Measurements from ENCODE around the gene HMGCR. TPM values are rescaled to one million over a fixed set of nuclear protein-coding genes. Genes with fewer than 3 reads are reported as not detected.
"Not testable (repeated sequence)": the region's sequence is repeated elsewhere in the genome, so short reads cannot be mapped to it uniquely, and the experiment has no call there.

HMGCR gene
- polyA plus RNA-seq, 1 of the 3 experiments (the other 2 are of a cell fraction) = 8.2 TPM

GRCh38 chr5:75303419-75303818 lies 33.6 kb upstream of the HMGCR start:
- CTCF ChIA-PET = no interaction called here
- H3K9ac ChIP-seq = no peak overlapping the region
- no peaks in the 10 kb centered on the region for H3K9me2 ChIP-seq
- H3K27me3 ChIP-seq (ENCODE audit: insufficient read depth) = no peaks in the 10 kb centered on the region
- H3K4me2 ChIP-seq = no peak overlapping the region
- POLR2A ChIA-PET = no interaction called here
- no peaks in the 10 kb centered on the region for H4K20me1 ChIP-seq (ENCODE audit: insufficient read depth)
- peak overlapping the region in 1 of 2 experiments; percentile 53; a peak in 2 of 4 replicates for H3K27ac ChIP-seq (ENCODE audit: low read depth in 2 of 2, low read length in 1 of 2)
- WGBS (ENCODE audit: low lambda C conversion rate) = 41% methylated on average over 4 of the region's 4 CpGs
- H3K4me3 ChIP-seq (ENCODE audit: low read depth in 2 of 2, low read length in 1 of 2) = no peak overlapping the region
- H3K36me3 ChIP-seq (replicated peaks in 1 of 2; ENCODE audit: control insufficient read depth in 1 of 2, insufficient read depth in 2 of 2, low read length in 1 of 2) = no peaks in the 10 kb centered on the region
- DNase-seq = peak; percentile 26
- H3K4me1 ChIP-seq (ENCODE audit: control insufficient read depth in 1 of 2, insufficient read depth in 2 of 2, low read depth in 1 of 2, low read length in 1 of 2) = peaks cover 0 to 4% of the 10 kb centered on the region in 2 experiments; a peak in 1 of 4 replicates
- H3K79me2 ChIP-seq (ENCODE audit: insufficient read depth) = no peaks in the 10 kb centered on the region
- no peak overlapping the region for H2AFZ ChIP-seq (ENCODE audit: low read depth)
- TF ChIP-seq GATA2 (CRISPR knock-in tag; IDR thresholded peaks at IDR 0.05) (0 out of 2 replicates have a peak, but pooled peaks have one; percentile 14), EP300 (IDR thresholded peaks at IDR 0.05; ENCODE audit: borderline replicate concordance in 1 of 2, low read depth in 1 of 2, low read length in 1 of 2) (peak in 1 of 2 experiments; percentile 21; a peak in 1 of 4 replicates), FOXJ3 (CRISPR knock-in tag; IDR thresholded peaks at IDR 0.05) (no peak)
- TF ChIP-seq, protein P1, sequence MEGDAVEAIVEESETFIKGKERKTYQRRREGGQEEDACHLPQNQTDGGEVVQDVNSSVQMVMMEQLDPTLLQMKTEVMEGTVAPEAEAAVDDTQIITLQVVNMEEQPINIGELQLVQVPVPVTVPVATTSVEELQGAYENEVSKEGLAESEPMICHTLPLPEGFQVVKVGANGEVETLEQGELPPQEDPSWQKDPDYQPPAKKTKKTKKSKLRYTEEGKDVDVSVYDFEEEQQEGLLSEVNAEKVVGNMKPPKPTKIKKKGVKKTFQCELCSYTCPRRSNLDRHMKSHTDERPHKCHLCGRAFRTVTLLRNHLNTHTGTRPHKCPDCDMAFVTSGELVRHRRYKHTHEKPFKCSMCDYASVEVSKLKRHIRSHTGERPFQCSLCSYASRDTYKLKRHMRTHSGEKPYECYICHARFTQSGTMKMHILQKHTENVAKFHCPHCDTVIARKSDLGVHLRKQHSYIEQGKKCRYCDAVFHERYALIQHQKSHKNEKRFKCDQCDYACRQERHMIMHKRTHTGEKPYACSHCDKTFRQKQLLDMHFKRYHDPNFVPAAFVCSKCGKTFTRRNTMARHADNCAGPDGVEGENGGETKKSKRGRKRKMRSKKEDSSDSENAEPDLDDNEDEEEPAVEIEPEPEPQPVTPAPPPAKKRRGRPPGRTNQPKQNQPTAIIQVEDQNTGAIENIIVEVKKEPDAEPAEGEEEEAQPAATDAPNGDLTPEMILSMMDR (IDR thresholded peaks at IDR 0.05) = no peak
- no peaks in the 10 kb centered on the region for H3F3A ChIP-seq (replicated peaks; ENCODE audit: insufficient read depth)
- no peaks in the 10 kb centered on the region for H3K9me3 ChIP-seq

DNA sequence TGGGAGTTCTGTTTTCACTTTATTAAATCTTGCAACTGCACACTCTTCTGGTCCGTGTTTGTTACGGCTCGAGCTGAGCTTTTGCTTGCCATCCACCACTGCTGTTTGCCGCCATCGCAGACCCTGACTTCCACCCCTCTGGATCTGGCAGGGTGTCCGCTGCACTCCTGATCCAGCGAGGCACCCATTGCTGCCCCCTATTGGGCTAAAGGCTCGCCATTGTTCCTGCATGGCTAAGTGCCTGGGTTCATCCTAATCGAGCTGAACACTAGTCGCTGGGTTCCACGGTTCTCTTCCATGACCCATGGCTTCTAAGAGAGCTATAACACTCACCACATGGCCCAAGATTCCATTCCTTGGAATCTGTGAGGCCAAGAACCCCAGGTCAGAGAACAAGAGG lies 32.5 kb upstream of the HMGCR start:
- H4K20me1 ChIP-seq (ENCODE audit: insufficient read depth); H3K9me2 ChIP-seq; H2AFZ ChIP-seq (ENCODE audit: low read depth); H3K9ac ChIP-seq; POLR2A ChIA-PET; H3K9me3 ChIP-seq; H3F3A ChIP-seq (replicated peaks; ENCODE audit: insufficient read depth); H3K4me1 ChIP-seq (ENCODE audit: control insufficient read depth in 1 of 2, insufficient read depth in 2 of 2, low read depth in 1 of 2, low read length in 1 of 2); H3K36me3 ChIP-seq (replicated peaks in 1 of 2; ENCODE audit: control insufficient read depth in 1 of 2, insufficient read depth in 2 of 2, low read length in 1 of 2); H3K4me3 ChIP-seq (ENCODE audit: low read depth in 2 of 2, low read length in 1 of 2); H3K27me3 ChIP-seq (ENCODE audit: insufficient read depth); DNase-seq; H3K27ac ChIP-seq (ENCODE audit: low read depth in 2 of 2, low read length in 1 of 2); H3K4me2 ChIP-seq; H3K79me2 ChIP-seq (ENCODE audit: insufficient read depth): not testable (repeated sequence)
- WGBS (ENCODE audit: low lambda C conversion rate) = 77% methylated on average over 11 of the region's 11 CpGs
- CTCF ChIA-PET = interaction anchor here (0.6 kb wide), 1 partner anchor 353 kb away, joined by 3 read pairs; no protein-coding TSS in a partner anchor

- Histone ChIP-seq H3K9ac (no peak overlapping the region), H4K20me1 (ENCODE audit: insufficient read depth) (no peaks in the 10 kb centered on the region), H3K4me3 (ENCODE audit: low read depth in 2 of 2, low read length in 1 of 2) (no peak overlapping the region), H3K27me3 (ENCODE audit: insufficient read depth) (no peaks in the 10 kb centered on the region), H3K27ac (ENCODE audit: low read depth in 2 of 2, low read length in 1 of 2) (no peak overlapping the region), H2AFZ (ENCODE audit: low read depth) (no peak overlapping the region), H3K4me1 (ENCODE audit: control insufficient read depth in 1 of 2, insufficient read depth in 2 of 2, low read depth in 1 of 2, low read length in 1 of 2) (peaks cover 0 to 4% of the 10 kb centered on the region in 2 experiments; a peak in 1 of 4 replicates), H3K4me2 (no peak overlapping the region), H3K79me2 (ENCODE audit: insufficient read depth) (no peaks in the 10 kb centered on the region), H3K9me2 (no peaks in the 10 kb centered on the region), H3K9me3 (no peaks in the 10 kb centered on the region), H3F3A (replicated peaks; ENCODE audit: insufficient read depth) (no peaks in the 10 kb centered on the region), H3K36me3 (replicated peaks in 1 of 2; ENCODE audit: control insufficient read depth in 1 of 2, insufficient read depth in 2 of 2, low read length in 1 of 2) (no peaks in the 10 kb centered on the region)
- ChIA-PET POLR2A (no interaction called here), CTCF (no interaction called here)
- 95% methylated on average over 1 of the region's 1 CpG for WGBS (ENCODE audit: low lambda C conversion rate)
- DNase-seq = no peak
- TF ChIP-seq TAF1 (IDR thresholded peaks at IDR 0.05; ENCODE audit: borderline replicate concordance, low read depth, low read length) = no peak
- TF ChIP-seq CHD2 (IDR thresholded peaks at IDR 0.05; ENCODE audit: low read length, partially characterized antibody) = no peak
- TF ChIP-seq GATA2 (CRISPR knock-in tag; IDR thresholded peaks at IDR 0.05) = no peak
- TF ChIP-seq, protein P1 (IDR thresholded peaks at IDR 0.05) = no peak
- no peak for TF ChIP-seq NFIC (IDR thresholded peaks at IDR 0.05; ENCODE audit: borderline replicate concordance)
- TF ChIP-seq POLR2AphosphoS5 (IDR thresholded peaks at IDR 0.05; ENCODE audit: low read depth, low read length) = no peak
- no peak for TF ChIP-seq MAX (IDR thresholded peaks at IDR 0.05; ENCODE audit: low read depth)
- no peak for TF ChIP-seq YY1 (IDR thresholded peaks at IDR 0.05; ENCODE audit: low read depth)
- no peak for TF ChIP-seq RCOR1 (IDR thresholded peaks at IDR 0.05; ENCODE audit: low read length)
- TF ChIP-seq JUND (IDR thresholded peaks at IDR 0.05) = no peak
- TF ChIP-seq MXI1 (IDR thresholded peaks at IDR 0.05; ENCODE audit: low read depth, low read length) = no peak
- TF ChIP-seq, protein P2, sequence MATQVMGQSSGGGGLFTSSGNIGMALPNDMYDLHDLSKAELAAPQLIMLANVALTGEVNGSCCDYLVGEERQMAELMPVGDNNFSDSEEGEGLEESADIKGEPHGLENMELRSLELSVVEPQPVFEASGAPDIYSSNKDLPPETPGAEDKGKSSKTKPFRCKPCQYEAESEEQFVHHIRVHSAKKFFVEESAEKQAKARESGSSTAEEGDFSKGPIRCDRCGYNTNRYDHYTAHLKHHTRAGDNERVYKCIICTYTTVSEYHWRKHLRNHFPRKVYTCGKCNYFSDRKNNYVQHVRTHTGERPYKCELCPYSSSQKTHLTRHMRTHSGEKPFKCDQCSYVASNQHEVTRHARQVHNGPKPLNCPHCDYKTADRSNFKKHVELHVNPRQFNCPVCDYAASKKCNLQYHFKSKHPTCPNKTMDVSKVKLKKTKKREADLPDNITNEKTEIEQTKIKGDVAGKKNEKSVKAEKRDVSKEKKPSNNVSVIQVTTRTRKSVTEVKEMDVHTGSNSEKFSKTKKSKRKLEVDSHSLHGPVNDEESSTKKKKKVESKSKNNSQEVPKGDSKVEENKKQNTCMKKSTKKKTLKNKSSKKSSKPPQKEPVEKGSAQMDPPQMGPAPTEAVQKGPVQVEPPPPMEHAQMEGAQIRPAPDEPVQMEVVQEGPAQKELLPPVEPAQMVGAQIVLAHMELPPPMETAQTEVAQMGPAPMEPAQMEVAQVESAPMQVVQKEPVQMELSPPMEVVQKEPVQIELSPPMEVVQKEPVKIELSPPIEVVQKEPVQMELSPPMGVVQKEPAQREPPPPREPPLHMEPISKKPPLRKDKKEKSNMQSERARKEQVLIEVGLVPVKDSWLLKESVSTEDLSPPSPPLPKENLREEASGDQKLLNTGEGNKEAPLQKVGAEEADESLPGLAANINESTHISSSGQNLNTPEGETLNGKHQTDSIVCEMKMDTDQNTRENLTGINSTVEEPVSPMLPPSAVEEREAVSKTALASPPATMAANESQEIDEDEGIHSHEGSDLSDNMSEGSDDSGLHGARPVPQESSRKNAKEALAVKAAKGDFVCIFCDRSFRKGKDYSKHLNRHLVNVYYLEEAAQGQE (IDR thresholded peaks at IDR 0.05; ENCODE audit: low read depth, low read length) = no peak
- no peak for TF ChIP-seq RFX5 (IDR thresholded peaks at IDR 0.05; ENCODE audit: low read length)
These were observed 30.3 kb upstream of the HMGCR start for GRCh38 chr5:75306746-75307145.
